Stimulated activated CD4-positive, alpha-beta T cell treated with anti-CD3 and anti-CD28 coated beads, Interleukin-12 subunit alpha, Interleukin-12 subunit beta, amount 100 ng/mL, for 48 hours (primary cell): ENCODE measurements around the gene TAL2.

Source experiments
- DNase-seq, 3 donors: peaks; one replicate each; pipeline ENCODE4 v3.0.0-alpha.2; 2020; ENCODE audit warnings: low read depth in 2 of 3, low spot score in 1 of 3

The TAL2 gene

DNA sequence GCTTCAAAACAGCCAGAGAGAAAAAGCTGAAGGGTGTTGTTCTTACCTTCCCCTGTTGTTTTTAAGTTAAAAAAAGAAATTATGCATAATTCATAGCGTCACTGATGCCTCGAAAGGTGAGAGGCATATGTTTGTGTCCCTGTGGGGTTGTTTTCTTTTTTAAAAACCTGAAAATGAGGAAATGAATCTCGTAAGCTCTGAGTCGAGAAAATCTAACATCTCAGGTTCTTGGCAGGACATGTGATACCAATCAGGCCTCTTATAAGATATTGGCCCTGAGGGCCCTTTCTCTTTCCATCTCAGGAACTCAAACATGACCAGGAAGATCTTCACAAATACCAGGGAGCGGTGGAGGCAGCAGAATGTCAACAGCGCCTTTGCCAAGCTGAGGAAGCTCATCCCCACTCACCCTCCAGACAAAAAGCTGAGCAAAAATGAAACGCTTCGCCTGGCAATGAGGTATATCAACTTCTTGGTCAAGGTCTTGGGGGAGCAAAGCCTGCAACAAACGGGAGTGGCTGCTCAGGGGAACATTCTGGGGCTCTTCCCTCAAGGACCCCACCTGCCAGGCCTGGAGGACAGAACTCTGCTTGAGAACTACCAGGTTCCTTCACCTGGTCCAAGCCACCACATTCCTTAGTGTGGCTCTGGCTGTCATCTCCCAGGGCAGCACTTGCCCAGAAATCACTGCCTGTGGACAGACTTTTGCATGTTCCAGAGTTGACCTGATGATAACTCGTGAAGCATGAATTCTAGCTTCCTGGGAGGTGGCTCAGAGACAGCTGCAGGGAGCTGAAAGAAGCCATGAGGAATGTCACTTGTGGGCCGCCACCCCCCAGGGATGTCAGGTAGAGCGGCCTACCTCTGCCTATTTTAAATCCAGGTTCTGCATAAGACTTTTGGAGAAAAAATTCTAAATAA, at the start of gene TAL2:
TAL2 (plus strand) TSS at position 274 of the 921 bp plus-strand sequence; CDS start at position 314, 40 bp downstream.
- no peak for DNase-seq

DNA sequence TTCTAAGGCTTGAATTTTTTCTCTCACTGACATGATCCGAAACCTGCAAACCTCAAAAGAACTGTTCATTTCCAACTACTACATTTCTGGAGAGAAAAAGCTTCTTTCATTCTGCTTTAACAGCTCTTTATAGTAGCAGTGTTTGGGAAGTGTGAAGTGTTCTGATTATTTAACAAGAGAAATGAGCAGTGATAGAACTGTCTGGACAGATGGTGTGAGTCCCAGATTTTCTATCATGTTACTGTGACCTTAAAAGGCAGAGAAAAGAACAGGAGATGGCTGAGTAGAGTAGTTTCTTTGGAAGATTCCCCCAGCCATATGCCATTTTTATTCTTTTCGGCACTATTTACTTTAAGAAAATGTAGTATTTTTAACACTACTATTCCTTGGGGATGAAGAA, 41.3 kb upstream of the TAL2 start:
- DNase-seq, result no peak

- DNase-seq, result no peak
Measured at GRCh38 chr9:105625088-105625487, 37.2 kb upstream of the TAL2 start.

- no peak for DNase-seq
Measured at GRCh38 chr9:105632807-105633206, 29.4 kb upstream of the TAL2 start.

- DNase-seq, result no peak
Measured at GRCh38 chr9:105633411-105633810, 28.8 kb upstream of the TAL2 start.

- DNase-seq, result no peak
Measured at GRCh38 chr9:105636331-105636730, 25.9 kb upstream of the TAL2 start.

- no peak for DNase-seq
Measured at GRCh38 chr9:105637787-105638395, 24.4 kb upstream of the TAL2 start.

DNA sequence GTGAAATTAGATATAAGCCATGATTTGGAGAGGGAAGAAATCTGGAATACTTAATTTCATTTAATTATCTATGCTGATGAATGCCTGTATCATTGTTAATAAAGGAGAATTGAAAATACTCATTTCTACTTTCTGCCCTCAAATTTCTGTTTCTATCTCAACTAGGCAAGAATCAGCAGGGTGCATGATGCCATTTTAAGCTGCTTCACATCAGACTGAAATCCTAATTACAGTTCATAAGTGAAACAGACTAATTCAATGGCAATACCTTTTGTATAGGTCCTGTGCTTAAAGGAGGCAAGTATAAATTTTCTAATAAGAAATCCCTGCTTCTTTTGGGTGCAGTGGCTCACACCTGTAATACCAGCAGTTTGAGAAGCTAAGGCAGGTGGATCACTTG, 22.3 kb upstream of the TAL2 start:
- DNase-seq, result no peak

DNA sequence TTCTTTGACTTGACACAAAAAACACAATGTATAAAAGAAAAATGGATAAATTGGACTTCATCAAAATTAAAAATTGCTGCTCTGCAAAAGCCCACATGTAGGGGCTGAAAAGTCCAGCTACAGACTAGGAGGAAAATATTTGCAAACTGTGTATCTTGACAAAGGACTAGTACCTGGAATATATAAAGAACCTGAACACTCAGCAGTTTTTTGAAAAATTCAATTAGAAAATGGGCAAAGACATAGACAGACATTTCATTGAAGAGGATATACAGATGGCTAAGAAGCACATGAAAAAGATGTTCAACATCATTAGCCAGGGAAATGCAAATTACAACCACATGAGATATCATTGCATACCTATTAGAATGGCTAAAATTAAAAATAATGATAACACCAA, 18.5 kb upstream of the TAL2 start:
- DNase-seq, result no peak

- DNase-seq, result no peak
Measured at GRCh38 chr9:105646879-105647594, 15.2 kb upstream of the TAL2 start.

DNA sequence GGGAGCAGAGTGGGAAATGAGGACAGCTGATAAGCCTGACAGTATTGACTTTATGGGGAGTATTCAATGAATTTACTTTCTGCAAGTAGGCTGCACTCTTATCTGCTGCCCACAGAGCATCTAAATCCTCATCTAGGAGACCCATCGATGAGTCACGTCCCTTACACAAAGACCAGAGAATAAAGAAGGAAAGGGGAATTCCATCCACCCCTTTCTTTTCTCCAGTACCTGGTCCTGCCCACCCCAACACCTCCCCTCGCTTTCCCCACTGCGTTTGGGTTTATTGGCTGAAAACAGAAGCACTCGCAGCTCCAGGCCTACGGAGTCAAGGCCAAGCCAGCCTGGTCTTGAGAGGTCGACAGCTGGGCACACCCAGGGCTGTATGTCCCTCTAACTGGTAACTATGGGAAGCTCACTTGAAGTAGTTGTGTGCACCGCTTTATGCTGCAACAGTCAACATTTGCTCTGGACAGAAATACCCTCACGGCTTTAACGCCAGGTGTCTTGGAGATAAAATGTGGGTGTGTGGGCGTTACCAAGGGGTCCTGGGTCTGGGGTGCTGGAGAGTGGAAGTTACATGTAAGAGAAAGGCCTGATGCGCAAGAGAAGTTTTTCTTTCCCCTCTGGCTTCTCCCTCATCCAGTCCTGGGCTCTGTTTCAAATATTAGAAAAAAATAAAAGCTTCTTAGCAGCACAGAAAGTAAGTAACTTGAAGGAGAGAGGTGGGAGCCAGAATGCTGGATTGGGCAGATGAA, 14.5 kb upstream of the TAL2 start:
- DNase-seq, result no peak

GRCh38 chr9:105651806-105652205, 10.5 kb upstream of the TAL2 start:
- no peak for DNase-seq

DNA sequence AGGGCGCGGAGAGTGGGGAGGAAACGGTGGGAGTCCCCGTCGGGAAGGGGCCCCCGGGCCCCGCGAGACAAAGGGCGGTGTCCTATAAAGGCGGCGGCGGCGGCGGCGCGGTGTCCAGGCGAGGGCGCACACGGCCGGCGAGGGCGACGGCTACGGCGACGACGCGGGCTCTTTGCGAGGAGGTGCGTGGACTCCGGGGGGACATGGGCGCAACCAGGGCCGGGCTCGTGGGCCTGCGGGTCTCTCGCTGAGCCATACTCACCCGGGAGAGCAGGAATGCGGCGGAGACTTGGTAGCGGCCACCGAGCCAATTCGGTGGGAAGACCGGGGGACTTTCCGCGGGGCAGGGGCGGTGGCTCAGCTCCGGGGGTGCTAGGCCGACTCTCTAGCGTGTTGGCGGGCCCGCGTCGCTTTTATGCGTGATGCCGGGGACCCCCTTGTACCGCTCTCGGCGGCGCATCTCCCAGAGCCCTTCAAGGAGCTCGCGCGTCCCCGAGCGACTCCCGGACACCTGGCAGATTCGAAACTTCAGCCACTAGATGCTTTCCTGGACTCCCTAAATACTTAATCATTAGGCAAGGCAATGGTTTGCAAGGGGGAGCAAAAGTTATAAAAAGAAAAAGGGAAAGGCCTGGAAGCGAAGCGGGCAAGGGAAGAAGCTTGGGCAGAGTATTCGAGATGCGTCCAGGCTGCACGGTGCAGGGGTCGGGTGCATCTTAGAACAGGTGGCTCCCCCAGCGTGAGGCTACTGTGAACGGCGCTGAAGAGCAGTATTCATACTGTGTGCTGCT, 5.9 kb upstream of the TAL2 start:
- DNase-seq, result peak in 1 of 3 donors; percentile 1

- no peak for DNase-seq
Measured at GRCh38 chr9:105658351-105658750, 3.9 kb upstream of the TAL2 start.

DNA sequence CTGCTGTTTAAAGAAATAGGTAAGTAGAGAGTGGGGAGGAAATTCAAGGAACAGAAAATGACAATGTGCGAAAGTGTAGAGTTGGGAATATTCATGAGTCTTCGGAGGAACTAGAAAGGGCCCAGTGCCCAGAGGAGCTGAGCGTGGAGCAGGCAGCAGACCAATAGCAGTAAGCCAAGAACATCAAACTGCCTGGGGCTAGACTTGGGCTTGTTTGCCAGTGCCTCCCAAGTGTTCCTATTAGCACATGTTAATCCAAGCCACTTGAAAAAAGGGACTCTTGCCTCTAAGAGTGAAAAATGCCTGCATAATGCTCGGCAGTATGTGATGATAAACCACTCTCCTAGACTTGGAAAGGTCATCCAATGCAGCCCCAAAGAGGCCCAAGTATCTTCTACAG, 1.2 kb upstream of the TAL2 start:
- DNase-seq, result no peak

DNA sequence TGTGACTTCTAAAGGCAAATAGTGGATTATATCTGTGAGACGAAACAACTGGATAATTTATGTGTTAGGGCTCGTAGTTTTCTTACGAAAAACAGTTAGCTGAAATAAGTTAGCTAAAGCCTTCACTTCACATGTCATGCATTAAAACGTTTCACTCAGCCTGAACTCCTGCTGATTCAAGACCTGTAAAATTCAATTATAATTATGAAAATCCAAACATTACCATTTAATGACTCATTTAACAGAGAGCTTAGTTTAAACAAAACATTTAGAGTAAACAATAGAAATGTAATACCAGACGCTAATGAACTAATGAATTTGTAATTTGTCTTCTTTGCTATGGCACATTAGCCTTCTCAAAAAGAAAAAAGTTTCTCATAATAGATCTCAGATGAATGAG, 1.7 kb downstream of the TAL2 start:
- DNase-seq, result no peak

DNA sequence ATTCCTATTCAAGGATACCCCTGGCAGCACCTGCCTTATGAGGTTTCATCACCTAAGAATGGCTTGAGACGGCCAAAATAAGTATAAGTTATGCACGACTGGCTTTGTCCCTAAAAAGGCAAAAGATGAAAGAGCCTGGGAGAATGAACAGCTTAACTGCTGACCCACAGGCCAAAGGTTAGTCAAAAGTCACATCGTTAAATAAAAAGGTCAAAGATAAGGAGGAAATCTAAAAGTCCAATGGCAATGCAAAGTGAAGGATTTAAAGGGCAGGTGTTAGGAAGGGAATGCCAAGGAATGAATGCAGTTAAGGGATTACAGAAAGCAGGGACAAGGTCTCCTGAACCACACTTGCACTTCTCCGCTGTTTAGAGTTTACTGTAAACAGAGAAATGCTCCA, 5.6 kb downstream of the TAL2 start:
- no peak for DNase-seq

DNA sequence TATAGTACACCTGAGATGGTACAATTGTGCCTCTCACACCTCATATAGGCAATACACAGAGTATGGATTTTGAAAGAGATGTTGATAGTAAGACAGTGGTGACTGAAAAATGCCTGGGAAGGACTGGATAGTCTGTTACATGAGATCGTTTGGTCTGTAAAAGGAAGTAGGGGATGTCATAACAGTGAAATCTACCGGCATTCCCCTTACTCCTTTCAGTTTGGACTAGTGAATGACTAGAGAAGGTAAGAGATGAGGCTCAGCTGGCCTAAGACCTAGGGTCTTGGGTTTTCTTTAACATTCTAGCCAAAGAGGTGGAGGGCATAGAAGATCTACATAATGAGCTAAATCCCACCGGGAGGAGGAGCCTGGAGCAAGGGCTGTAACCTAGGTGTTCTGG, 8.1 kb downstream of the TAL2 start:
- DNase-seq, result no peak

GRCh38 chr9:105670775-105671174, 8.5 kb downstream of the TAL2 start:
- no peak for DNase-seq

DNA sequence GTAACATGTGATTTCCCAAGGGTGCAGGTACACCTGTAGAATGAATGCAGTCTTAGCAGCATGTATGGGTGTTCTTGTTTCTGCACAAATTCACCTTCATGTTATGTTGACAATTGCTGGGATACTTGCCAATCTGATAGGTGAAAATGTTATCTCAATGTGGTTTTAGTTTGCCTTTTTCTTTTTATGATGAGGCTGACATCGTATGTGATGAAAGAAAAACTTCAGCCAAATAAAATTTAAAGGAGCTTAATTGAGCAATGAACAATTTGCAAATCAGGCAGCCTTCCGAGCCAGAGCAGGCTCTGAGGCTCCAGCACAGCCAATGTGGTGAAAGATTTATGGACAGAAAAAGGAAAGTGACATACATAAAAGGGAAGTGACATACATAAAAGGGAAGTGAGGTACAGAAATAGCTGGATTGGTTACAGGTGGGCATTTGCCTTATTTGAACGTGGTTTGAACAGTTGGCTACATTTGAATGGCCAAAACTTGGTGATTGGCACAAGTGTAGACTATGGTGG, 10.5 kb downstream of the TAL2 start:
- DNase-seq, result no peak
